ENCODE results near the gene FOXR1.

Gene FOXR1

GRCh38 chr11:118956847-118957469 is 14.6 kb upstream of the FOXR1 start:
- Histone ChIP-seq H3K27ac (ENCODE audit: low read length, poor library complexity, severe bottlenecking) (no peak overlapping the region), H3K27me3 (ENCODE audit: control insufficient read depth in 1 of 2, insufficient read depth in 1 of 2, low read length in 2 of 2) (peaks cover 55 to 77% of the 10 kb centered on the region in 2 experiments), H3K18ac (ENCODE audit: low read depth in 1 of 2, low read length in 2 of 2) (no peak overlapping the region), H3K4me2 (ENCODE audit: low read length, poor library complexity, severe bottlenecking) (no peak overlapping the region), H3K23ac (ENCODE audit: low read length in 2 of 2) (no peak overlapping the region), H2AK5ac (ENCODE audit: low read length, severe bottlenecking) (no peak overlapping the region), H3K4ac (ENCODE audit: low read depth in 1 of 2, low read length in 2 of 2) (no peak overlapping the region), H4K8ac (ENCODE audit: low read length) (no peak overlapping the region), H2BK12ac (ENCODE audit: low read length in 2 of 2) (no peak overlapping the region), H3K36me3 (ENCODE audit: control insufficient read depth in 1 of 2, insufficient read depth in 2 of 2, low read depth in 1 of 2, low read length in 2 of 2) (no peaks in the 10 kb centered on the region), H2BK120ac (ENCODE audit: low read depth, low read length) (no peak overlapping the region), H3K9ac (ENCODE audit: low read length) (no peak overlapping the region), H4K91ac (ENCODE audit: low read length) (no peak overlapping the region), H3K79me1 (replicated peaks; ENCODE audit: low read length, poor library complexity, severe bottlenecking) (no peaks in the 10 kb centered on the region), H3K9me3 (ENCODE audit: control insufficient read depth, low read length) (no peaks in the 10 kb centered on the region), H2BK5ac (ENCODE audit: low read depth, low read length, poor library complexity, severe bottlenecking) (no peak overlapping the region), H2AFZ (ENCODE audit: low read depth, low read length) (no peak overlapping the region), H2BK15ac (ENCODE audit: low read depth, poor library complexity, severe bottlenecking) (no peak overlapping the region), H3K4me3 (ENCODE audit: insufficient read depth in 1 of 2, low read depth in 1 of 2, low read length in 2 of 2) (no peak overlapping the region), H3K4me1 (ENCODE audit: control insufficient read depth, insufficient read depth, low read depth, low read length) (no peaks in the 10 kb centered on the region), H3K14ac (ENCODE audit: low read length in 2 of 2) (no peak overlapping the region)
- 60% methylated on average over 14 of the region's 14 CpGs for WGBS
- no peak for DNase-seq

DNA sequence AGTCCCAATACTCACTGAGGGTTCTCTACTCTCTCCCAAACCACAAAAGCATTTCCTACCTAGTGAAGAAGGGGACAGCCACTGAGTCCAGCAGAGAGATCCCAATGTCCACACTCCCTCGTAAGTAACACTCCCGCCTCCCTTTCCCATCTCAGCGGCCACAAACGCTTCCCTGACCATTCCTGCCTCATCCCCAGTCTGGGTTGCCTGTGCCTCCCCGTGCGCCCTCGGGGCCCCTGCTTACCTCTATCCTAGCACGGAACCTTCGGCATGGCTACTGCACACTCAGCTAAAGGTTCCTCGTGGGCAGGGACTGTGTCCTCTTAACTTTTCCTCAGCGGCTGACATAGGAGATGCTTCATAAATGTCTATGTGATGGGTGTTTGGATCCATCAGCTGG is 14.0 kb upstream of the FOXR1 start:
- H2AK5ac ChIP-seq (ENCODE audit: low read length, severe bottlenecking), result no peak overlapping the region
- no peak overlapping the region for H2BK15ac ChIP-seq (ENCODE audit: low read depth, poor library complexity, severe bottlenecking)
- no peaks in the 10 kb centered on the region for H3K4me1 ChIP-seq (ENCODE audit: control insufficient read depth, insufficient read depth, low read depth, low read length)
- H3K27ac ChIP-seq (ENCODE audit: low read length, poor library complexity, severe bottlenecking), result no peak overlapping the region
- no peak overlapping the region for H3K4ac ChIP-seq (ENCODE audit: low read depth in 1 of 2, low read length in 2 of 2)
- no peak overlapping the region for H2BK5ac ChIP-seq (ENCODE audit: low read depth, low read length, poor library complexity, severe bottlenecking)
- 82% methylated on average over 11 of the region's 11 CpGs for whole genome bisulfite sequencing
- H4K91ac ChIP-seq (ENCODE audit: low read length), result no peak overlapping the region
- no peak overlapping the region for H3K4me2 ChIP-seq (ENCODE audit: low read length, poor library complexity, severe bottlenecking)
- no peak overlapping the region for H4K8ac ChIP-seq (ENCODE audit: low read length)
- H3K18ac ChIP-seq (ENCODE audit: low read depth in 1 of 2, low read length in 2 of 2), result no peak overlapping the region
- no peak overlapping the region for H2BK12ac ChIP-seq (ENCODE audit: low read length in 2 of 2)
- H3K23ac ChIP-seq (ENCODE audit: low read length in 2 of 2), result no peak overlapping the region
- no peak overlapping the region for H3K14ac ChIP-seq (ENCODE audit: low read length in 2 of 2)
- peaks cover 55 to 80% of the 10 kb centered on the region in 2 experiments for H3K27me3 ChIP-seq (ENCODE audit: control insufficient read depth in 1 of 2, insufficient read depth in 1 of 2, low read length in 2 of 2)
- no peak overlapping the region for H3K9ac ChIP-seq (ENCODE audit: low read length)
- H3K79me1 ChIP-seq (replicated peaks; ENCODE audit: low read length, poor library complexity, severe bottlenecking), result no peaks in the 10 kb centered on the region
- DNase-seq, result no peak
- no peaks in the 10 kb centered on the region for H3K36me3 ChIP-seq (ENCODE audit: control insufficient read depth in 1 of 2, insufficient read depth in 2 of 2, low read depth in 1 of 2, low read length in 2 of 2)
- H2AFZ ChIP-seq (ENCODE audit: low read depth, low read length), result no peak overlapping the region
- no peaks in the 10 kb centered on the region for H3K9me3 ChIP-seq (ENCODE audit: control insufficient read depth, low read length)
- H2BK120ac ChIP-seq (ENCODE audit: low read depth, low read length), result no peak overlapping the region
- H3K4me3 ChIP-seq (ENCODE audit: insufficient read depth in 1 of 2, low read depth in 1 of 2, low read length in 2 of 2), result no peak overlapping the region

- no peaks in the 10 kb centered on the region for H3K36me3 ChIP-seq (ENCODE audit: control insufficient read depth in 1 of 2, insufficient read depth in 2 of 2, low read depth in 1 of 2, low read length in 2 of 2)
- H3K9me3 ChIP-seq (ENCODE audit: control insufficient read depth, low read length), result no peaks in the 10 kb centered on the region
- H2BK15ac ChIP-seq (ENCODE audit: low read depth, poor library complexity, severe bottlenecking), result no peak overlapping the region
- H2AFZ ChIP-seq (ENCODE audit: low read depth, low read length), result no peak overlapping the region
- no peak overlapping the region for H3K27ac ChIP-seq (ENCODE audit: low read length, poor library complexity, severe bottlenecking)
- H2BK5ac ChIP-seq (ENCODE audit: low read depth, low read length, poor library complexity, severe bottlenecking), result no peak overlapping the region
- no peak overlapping the region for H3K4me2 ChIP-seq (ENCODE audit: low read length, poor library complexity, severe bottlenecking)
- no peak overlapping the region for H4K91ac ChIP-seq (ENCODE audit: low read length)
- no peaks in the 10 kb centered on the region for H3K4me1 ChIP-seq (ENCODE audit: control insufficient read depth, insufficient read depth, low read depth, low read length)
- no peak overlapping the region for H3K9ac ChIP-seq (ENCODE audit: low read length)
- peaks cover 53 to 79% of the 10 kb centered on the region in 2 experiments for H3K27me3 ChIP-seq (ENCODE audit: control insufficient read depth in 1 of 2, insufficient read depth in 1 of 2, low read length in 2 of 2)
- DNase-seq, result no peak
- no peak overlapping the region for H4K8ac ChIP-seq (ENCODE audit: low read length)
- no peak overlapping the region for H2AK5ac ChIP-seq (ENCODE audit: low read length, severe bottlenecking)
- H3K23ac ChIP-seq (ENCODE audit: low read length in 2 of 2), result no peak overlapping the region
- WGBS, result 91% methylated on average over 8 of the region's 8 CpGs
- no peak overlapping the region for H3K4me3 ChIP-seq (ENCODE audit: insufficient read depth in 1 of 2, low read depth in 1 of 2, low read length in 2 of 2)
- H3K4ac ChIP-seq (ENCODE audit: low read depth in 1 of 2, low read length in 2 of 2), result no peak overlapping the region
- no peak overlapping the region for H2BK120ac ChIP-seq (ENCODE audit: low read depth, low read length)
- H3K79me1 ChIP-seq (replicated peaks; ENCODE audit: low read length, poor library complexity, severe bottlenecking), result no peaks in the 10 kb centered on the region
- no peak overlapping the region for H3K14ac ChIP-seq (ENCODE audit: low read length in 2 of 2)
- H3K18ac ChIP-seq (ENCODE audit: low read depth in 1 of 2, low read length in 2 of 2), result no peak overlapping the region
- H2BK12ac ChIP-seq (ENCODE audit: low read length in 2 of 2), result no peak overlapping the region
Observed at GRCh38 chr11:118957968-118958367, 13.6 kb upstream of the FOXR1 start.

GRCh38 chr11:118958577-118958976 is 13.0 kb upstream of the FOXR1 start:
- no peaks in the 10 kb centered on the region for H3K9me3 ChIP-seq (ENCODE audit: control insufficient read depth, low read length)
- no peak overlapping the region for H3K4me3 ChIP-seq (ENCODE audit: insufficient read depth in 1 of 2, low read depth in 1 of 2, low read length in 2 of 2)
- H3K4me2 ChIP-seq (ENCODE audit: low read length, poor library complexity, severe bottlenecking), result no peak overlapping the region
- H4K91ac ChIP-seq (ENCODE audit: low read length), result no peak overlapping the region
- no peaks in the 10 kb centered on the region for H3K36me3 ChIP-seq (ENCODE audit: control insufficient read depth in 1 of 2, insufficient read depth in 2 of 2, low read depth in 1 of 2, low read length in 2 of 2)
- H3K23ac ChIP-seq (ENCODE audit: low read length in 2 of 2), result no peak overlapping the region
- H3K4ac ChIP-seq (ENCODE audit: low read depth in 1 of 2, low read length in 2 of 2), result no peak overlapping the region
- no peak overlapping the region for H2BK15ac ChIP-seq (ENCODE audit: low read depth, poor library complexity, severe bottlenecking)
- H3K14ac ChIP-seq (ENCODE audit: low read length in 2 of 2), result no peak overlapping the region
- DNase-seq, result no peak
- H3K4me1 ChIP-seq (ENCODE audit: control insufficient read depth, insufficient read depth, low read depth, low read length), result no peaks in the 10 kb centered on the region
- H2AFZ ChIP-seq (ENCODE audit: low read depth, low read length), result no peak overlapping the region
- H3K9ac ChIP-seq (ENCODE audit: low read length), result no peak overlapping the region
- H2BK5ac ChIP-seq (ENCODE audit: low read depth, low read length, poor library complexity, severe bottlenecking), result no peak overlapping the region
- no peak overlapping the region for H4K8ac ChIP-seq (ENCODE audit: low read length)
- no peak overlapping the region for H3K27ac ChIP-seq (ENCODE audit: low read length, poor library complexity, severe bottlenecking)
- H3K27me3 ChIP-seq (ENCODE audit: control insufficient read depth in 1 of 2, insufficient read depth in 1 of 2, low read length in 2 of 2), result peaks cover 47 to 75% of the 10 kb centered on the region in 2 experiments
- no peak overlapping the region for H2BK12ac ChIP-seq (ENCODE audit: low read length in 2 of 2)
- H3K18ac ChIP-seq (ENCODE audit: low read depth in 1 of 2, low read length in 2 of 2), result no peak overlapping the region
- no peaks in the 10 kb centered on the region for H3K79me1 ChIP-seq (replicated peaks; ENCODE audit: low read length, poor library complexity, severe bottlenecking)
- no peak overlapping the region for H2AK5ac ChIP-seq (ENCODE audit: low read length, severe bottlenecking)
- 78% methylated on average over 2 of the region's 2 CpGs for WGBS
- H2BK120ac ChIP-seq (ENCODE audit: low read depth, low read length), result no peak overlapping the region

Data from mesenchymal stem cell (in vitro differentiated cells and primary cell).